Kidney (tissue), 14 donors: ENCODE results near the gene SULT1B1. TPM values are rescaled to one million over a fixed set of nuclear protein-coding genes. Genes with fewer than 3 reads are reported as not detected.

ENCODE experiments used
- DNase-seq, 5 donors: peaks; one replicate each; pipeline ENCODE4 v3.0.0-alpha.2; 2013 to 2020
- FAIRE-seq: peaks from 2 replicates; lab custom pipeline; 2012; peaks lifted over from hg19 to GRCh38; lab: Jason Lieb, UNC
- H3K27ac ChIP-seq, 2 donors: one replicate each; pipeline ENCODE4 v1.7.0; 2013; ENCODE audit warnings: low read depth in 2 of 2, low read length in 2 of 2, inconsistent platforms in 1 of 2
- H3K27me3 ChIP-seq: one replicate; pipeline ENCODE4 v1.7.1; 2013; ENCODE audit warnings: low read length, inconsistent platforms; ENCODE audit not compliant: control insufficient read depth, insufficient read depth
- H3K36me3 ChIP-seq, 3 donors: one replicate each; pipeline versions ENCODE4 v1.7.0 to v1.7.1; 2013; ENCODE audit warnings: low read length in 3 of 3, control low read depth in 1 of 3, inconsistent platforms in 1 of 3; ENCODE audit not compliant: insufficient read depth in 3 of 3, control insufficient read depth in 2 of 3
- H3K4me1 ChIP-seq, 3 donors: one replicate each; pipeline versions ENCODE4 v1.7.0 to v1.7.1; 2013; ENCODE audit warnings: low read length in 3 of 3, inconsistent platforms in 1 of 3, low read depth in 1 of 3; ENCODE audit not compliant: control insufficient read depth in 2 of 3, insufficient read depth in 2 of 3
- H3K4me3 ChIP-seq, 3 donors: one replicate each; pipeline versions ENCODE4 v1.7.0 to v1.8.1; 2013; ENCODE audit warnings: low read length in 3 of 3, control low read depth in 1 of 3, inconsistent platforms in 1 of 3
- H3K9ac ChIP-seq, 3 donors: one replicate each; pipeline versions ENCODE4 v1.7.0 to v1.7.1; 2013; ENCODE audit warnings: low read length in 3 of 3, control low read depth in 1 of 3, inconsistent platforms in 1 of 3
- H3K9me3 ChIP-seq, 3 donors: one replicate each; pipeline versions ENCODE4 v1.7.0 to v1.7.1; 2013; ENCODE audit warnings: low read length in 3 of 3, control low read depth in 1 of 3, inconsistent platforms in 1 of 3; ENCODE audit not compliant: control insufficient read depth in 2 of 3, insufficient read depth in 1 of 3
- intact Hi-C: fragments of 100-400 bp; cut with DNase I; formaldehyde crosslinking; loops from one replicate; pipeline ENCODE4 v1.11.1; 2022
- polyA plus RNA-seq: library from polyadenylated mRNA; stranded (reverse); fragments of 350-450 nt; fragmentation: Illumina TruSeq; extraction: RNeasy Lipid Tissue Mini Kit (QIAGEN cat#74804); gene quantifications from one replicate; pipeline ENCODE4 v1.2.3, GENCODE V29; 2014; ENCODE audit warnings: low read depth, low replicate concordance; ENCODE audit not compliant: insufficient read depth
- total RNA-seq: library from RNA; stranded (reverse); fragmentation: NEBNext Ultra II Directional; extraction: Animal tissue kit (Norgen Biotek cat#: 25700); gene quantifications from one replicate; pipeline ENCODE4 v1.2.1, GENCODE V29; 2021
- TF ChIP-seq, protein P1 (sequence below): IDR thresholded peaks from 3 replicates; pipeline ENCODE4 v1.5.1; 2012; ENCODE audit warnings: mild to moderate bottlenecking, moderate library complexity, borderline replicate concordance; ENCODE audit not compliant: insufficient read depth; ENCODE audit errors: extremely low read depth
- donor health status: control.
- donor health status: control.
- donor health status: control.
- donor health status: control.
- donor health status: control.
- donor health status: DM: yes; HTN: yes; CAD: no.
- donor health status: Normal renal cell carcinoma (clear cell type).

Gene SULT1B1
- total and polyA plus RNA-seq, 2 donors from 2014 or later: 0.39 to 4.7 TPM

DNA sequence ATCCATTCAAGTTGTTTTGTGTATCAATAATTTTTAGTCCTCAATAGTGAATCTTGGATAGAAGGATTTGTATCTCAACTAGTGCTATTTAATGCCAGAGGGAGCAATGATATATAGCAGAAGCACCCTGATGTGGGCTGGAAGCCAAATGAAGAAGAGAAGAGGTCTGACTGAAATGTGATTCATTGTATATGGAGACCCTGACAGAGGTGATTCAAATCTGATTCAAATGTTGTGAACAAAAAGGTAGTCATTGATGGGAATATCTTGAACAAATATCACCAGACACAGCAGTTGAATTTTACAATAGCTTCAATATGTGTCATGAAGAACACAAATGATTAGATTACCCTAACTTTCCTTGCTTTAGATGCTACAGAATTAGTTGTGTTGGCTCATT, 27.5 kb upstream of the SULT1B1 start:
- Histone ChIP-seq H3K27ac (no peak overlapping the region), H3K9ac (no peak overlapping the region), H3K4me1 (no peaks in the 10 kb centered on the region), H3K27me3 (no peaks in the 10 kb centered on the region), H3K4me3 (no peak overlapping the region), H3K36me3 (no peaks in the 10 kb centered on the region), H3K9me3 (no peaks in the 10 kb centered on the region)
- TF ChIP-seq, protein P1, sequence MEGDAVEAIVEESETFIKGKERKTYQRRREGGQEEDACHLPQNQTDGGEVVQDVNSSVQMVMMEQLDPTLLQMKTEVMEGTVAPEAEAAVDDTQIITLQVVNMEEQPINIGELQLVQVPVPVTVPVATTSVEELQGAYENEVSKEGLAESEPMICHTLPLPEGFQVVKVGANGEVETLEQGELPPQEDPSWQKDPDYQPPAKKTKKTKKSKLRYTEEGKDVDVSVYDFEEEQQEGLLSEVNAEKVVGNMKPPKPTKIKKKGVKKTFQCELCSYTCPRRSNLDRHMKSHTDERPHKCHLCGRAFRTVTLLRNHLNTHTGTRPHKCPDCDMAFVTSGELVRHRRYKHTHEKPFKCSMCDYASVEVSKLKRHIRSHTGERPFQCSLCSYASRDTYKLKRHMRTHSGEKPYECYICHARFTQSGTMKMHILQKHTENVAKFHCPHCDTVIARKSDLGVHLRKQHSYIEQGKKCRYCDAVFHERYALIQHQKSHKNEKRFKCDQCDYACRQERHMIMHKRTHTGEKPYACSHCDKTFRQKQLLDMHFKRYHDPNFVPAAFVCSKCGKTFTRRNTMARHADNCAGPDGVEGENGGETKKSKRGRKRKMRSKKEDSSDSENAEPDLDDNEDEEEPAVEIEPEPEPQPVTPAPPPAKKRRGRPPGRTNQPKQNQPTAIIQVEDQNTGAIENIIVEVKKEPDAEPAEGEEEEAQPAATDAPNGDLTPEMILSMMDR: no peak
- intact Hi-C loops: no loop called here
- no peak for FAIRE-seq
- no peak for DNase-seq

DNA sequence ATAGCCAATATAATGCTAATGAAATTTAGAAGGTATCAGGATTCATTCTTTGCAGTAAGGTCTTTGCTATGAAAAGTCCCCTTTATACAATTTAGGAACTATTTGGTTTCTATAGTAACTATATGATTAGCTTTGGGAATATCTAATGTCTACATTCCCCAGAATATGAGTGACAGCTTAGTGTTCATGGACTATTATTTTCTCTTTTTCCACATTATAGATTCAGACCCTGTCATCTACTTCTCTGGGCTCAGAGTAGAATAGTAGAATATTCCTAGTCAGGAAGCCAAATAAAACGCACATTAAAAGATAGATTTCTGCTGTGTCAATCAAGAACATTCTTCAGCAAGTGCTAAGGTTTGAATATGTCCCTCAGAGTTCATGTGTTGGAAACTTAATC, 26.1 kb upstream of the SULT1B1 start:
- H3K27me3 ChIP-seq: no peaks in the 10 kb centered on the region
- intact Hi-C loops: no loop called here
- no peaks in the 10 kb centered on the region for H3K9me3 ChIP-seq
- H3K4me1 ChIP-seq: no peaks in the 10 kb centered on the region
- FAIRE-seq (no peak), DNase-seq (no peak)
- no peak overlapping the region for H3K4me3 ChIP-seq
- TF ChIP-seq, protein P1: no peak
- H3K36me3 ChIP-seq: no peaks in the 10 kb centered on the region
- no peak overlapping the region for H3K9ac ChIP-seq
- no peak overlapping the region for H3K27ac ChIP-seq

DNA sequence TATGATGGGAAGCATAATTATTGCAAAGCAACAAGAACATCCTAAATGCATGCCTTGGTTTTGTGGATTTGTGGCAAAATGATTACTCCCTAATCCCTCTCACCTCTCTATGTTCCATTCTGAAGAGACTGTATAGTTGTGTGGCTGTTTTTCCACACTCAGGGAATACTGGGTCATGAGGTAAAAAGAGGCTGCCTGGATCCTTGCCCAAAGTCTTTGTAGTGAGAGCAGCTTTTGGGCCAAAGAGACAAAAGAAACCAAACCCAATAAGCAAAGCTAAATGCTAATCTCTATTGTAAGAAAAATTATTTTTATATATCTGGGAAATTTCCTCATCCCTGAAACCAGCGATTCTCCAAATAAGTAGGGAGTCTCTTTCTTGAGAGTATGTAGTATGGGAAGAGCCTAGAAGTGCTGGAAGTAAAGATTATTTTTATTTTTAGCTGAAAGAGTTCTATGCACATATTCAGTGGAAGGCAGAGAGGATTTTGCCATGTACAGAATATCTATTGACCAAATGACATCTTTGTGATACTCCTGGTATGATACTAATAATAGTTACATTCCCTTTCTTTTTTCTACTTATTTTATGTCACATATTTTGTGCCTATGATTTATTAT, 24.9 kb upstream of the SULT1B1 start:
- TF ChIP-seq, protein P1: no peak
- no peaks in the 10 kb centered on the region for H3K27me3 ChIP-seq
- intact Hi-C loops: no loop called here
- no peak overlapping the region for H3K27ac ChIP-seq
- H3K4me1 ChIP-seq: no peaks in the 10 kb centered on the region
- H3K9me3 ChIP-seq: no peaks in the 10 kb centered on the region
- no peak overlapping the region for H3K4me3 ChIP-seq
- no peaks in the 10 kb centered on the region for H3K36me3 ChIP-seq
- FAIRE-seq (no peak), DNase-seq (no peak)
- H3K9ac ChIP-seq: no peak overlapping the region
